Activated B cell treated with CpG ODN at 0.5 μM for 24 hours (primary cell): Measurements from ENCODE around the gene PARVG. TPM values are rescaled to one million over a fixed set of nuclear protein-coding genes. Genes with fewer than 3 reads are reported as not detected.

Source experiments
- ATAC-seq: fragments of 200-7000 bp; cut with Tn5 transposase; one replicate; pipeline ENCODE4 v1.10.0; 2021; ENCODE audit warnings: low read depth, mild to moderate bottlenecking, moderate library complexity
- CTCF ChIA-PET: fragments of 350-600 bp; sonication (Branson Sonifier 250); formaldehyde crosslinking; loops from one replicate; lab custom pipeline; 2021; ENCODE audit warnings: antibody characterized with exemption; lab: Charles Lee
- POLR2A ChIA-PET: fragments of 350-600 bp; sonication (Branson Sonifier 250); formaldehyde crosslinking; loops from one replicate; lab custom pipeline; 2021; ENCODE audit warnings: antibody characterized with exemption; lab: Charles Lee
- DNase-seq: peaks from one replicate; pipeline ENCODE4 v3.0.0; 2022
- H3K27ac Mint-ChIP-seq: one replicate; pipeline ENCODE4 v1.8.0; 2020; ENCODE audit warnings: mixed read lengths
- H3K27me3 Mint-ChIP-seq: one replicate; pipeline ENCODE4 v1.8.0; 2021; ENCODE audit warnings: mixed read lengths
- H3K36me3 Mint-ChIP-seq: one replicate; pipeline ENCODE4 v1.8.0; 2021; ENCODE audit warnings: low read depth, mixed read lengths
- H3K4me1 Mint-ChIP-seq: one replicate; pipeline ENCODE4 v1.8.0; 2021; ENCODE audit warnings: mixed read lengths
- H3K4me3 Mint-ChIP-seq: one replicate; pipeline ENCODE4 v1.8.0; 2020; ENCODE audit warnings: mild to moderate bottlenecking, mixed read lengths
- H3K9me3 Mint-ChIP-seq: one replicate; pipeline ENCODE4 v1.8.0; 2020; ENCODE audit warnings: mixed read lengths
- CTCF ChIP-seq: fragments of 200-600 bp; IDR thresholded peaks from one replicate; pipeline ENCODE4 v1.8.0; 2022; ENCODE audit warnings: antibody characterized with exemption, mild to moderate bottlenecking
- intact Hi-C: fragments of 100-400 bp; cut with micrococcal nuclease; formaldehyde crosslinking; loops from one replicate; pipeline ENCODE4 v1.15.1; 2024
- total RNA-seq: library from RNA; stranded (reverse); gene quantifications from 2 replicates; pipeline ENCODE4 v1.2.3, GENCODE V29; 2022

The PARVG gene
- total RNA-seq, 1 donor from 2014 or later, result 96.1 TPM

GRCh38 chr22:44154436-44154942 lies 26.2 kb upstream of the PARVG start:
- Mint-ChIP-seq H3K4me1 (no peaks in the 10 kb centered on the region), H3K36me3 (peaks cover 58% of the 10 kb centered on the region), H3K4me3 (no peak overlapping the region), H3K27me3 (no peaks in the 10 kb centered on the region), H3K27ac (no peak overlapping the region), H3K9me3 (no peaks in the 10 kb centered on the region)
- POLR2A ChIA-PET, result no interaction called here
- CTCF ChIA-PET, result no interaction called here
- no peak for ATAC-seq
- TF ChIP-seq CTCF, result no peak
- DNase-seq, result no peak
- intact Hi-C loops, result no loop called here

- intact Hi-C loops, result no loop called here
- TF ChIP-seq CTCF, result no peak
- DNase-seq, result no peak
- no peaks in the 10 kb centered on the region for H3K27me3 Mint-ChIP-seq
- H3K4me1 Mint-ChIP-seq, result no peaks in the 10 kb centered on the region
- no peak overlapping the region for H3K27ac Mint-ChIP-seq
- ChIA-PET CTCF (no interaction called here), POLR2A (no interaction called here)
- peaks cover 58% of the 10 kb centered on the region for H3K36me3 Mint-ChIP-seq
- no peaks in the 10 kb centered on the region for H3K9me3 Mint-ChIP-seq
- no peak overlapping the region for H3K4me3 Mint-ChIP-seq
- no peak for ATAC-seq
These were observed 25.6 kb upstream of the PARVG start for GRCh38 chr22:44155115-44155514.

GRCh38 chr22:44157916-44158618 lies 22.7 kb upstream of the PARVG start:
- ChIA-PET POLR2A (no interaction called here), CTCF (no interaction called here)
- intact Hi-C loops, result no loop called here
- DNase-seq (no peak), ATAC-seq (no peak)
- H3K4me3 Mint-ChIP-seq, result no peak overlapping the region
- H3K36me3 Mint-ChIP-seq, result peaks cover 47% of the 10 kb centered on the region
- TF ChIP-seq CTCF, result no peak
- no peaks in the 10 kb centered on the region for H3K9me3 Mint-ChIP-seq
- no peaks in the 10 kb centered on the region for H3K27me3 Mint-ChIP-seq
- H3K4me1 Mint-ChIP-seq, result no peaks in the 10 kb centered on the region
- no peak overlapping the region for H3K27ac Mint-ChIP-seq

- H3K4me3 Mint-ChIP-seq, result no peak overlapping the region
- no peak for ATAC-seq
- CTCF ChIA-PET, result no interaction called here
These were observed 21.9 kb upstream of the PARVG start for GRCh38 chr22:44158816-44159215.

GRCh38 chr22:44159221-44159620 lies 21.5 kb upstream of the PARVG start:
- H3K9me3 Mint-ChIP-seq, result no peaks in the 10 kb centered on the region
- H3K4me3 Mint-ChIP-seq, result no peak overlapping the region
- ATAC-seq, result no peak
- no peaks in the 10 kb centered on the region for H3K4me1 Mint-ChIP-seq
- H3K27me3 Mint-ChIP-seq, result no peaks in the 10 kb centered on the region
- ChIA-PET CTCF (no interaction called here), POLR2A (no interaction called here)
- no peak for DNase-seq
- intact Hi-C loops, result no loop called here
- H3K27ac Mint-ChIP-seq, result no peak overlapping the region
- no peak for TF ChIP-seq CTCF
- H3K36me3 Mint-ChIP-seq, result peaks cover 49% of the 10 kb centered on the region

More at GRCh38 chr22:44158816-44159215, 21.9 kb upstream of the PARVG start:
- no peak overlapping the region for H3K27ac Mint-ChIP-seq
- no peak for DNase-seq
- POLR2A ChIA-PET, result no interaction called here
- intact Hi-C loops, result no loop called here
- H3K36me3 Mint-ChIP-seq, result peaks cover 45% of the 10 kb centered on the region
- no peaks in the 10 kb centered on the region for H3K9me3 Mint-ChIP-seq
- no peak for TF ChIP-seq CTCF
- no peaks in the 10 kb centered on the region for H3K4me1 Mint-ChIP-seq
- no peaks in the 10 kb centered on the region for H3K27me3 Mint-ChIP-seq
